ACC112 (cell line): Measurements from ENCODE around the gene SMC1A.

Experiments used
- H2AFZ ChIP-seq: fragments of 200-600 bp; sonication (generic); one replicate; pipeline ENCODE4 v1.6.0; 2017; ENCODE audit warnings: antibody characterized with exemption, low read length; ENCODE audit not compliant: unreplicated experiment
- H3K27ac ChIP-seq: fragments of 200-600 bp; sonication (generic); 2 replicates; pipeline ENCODE4 v1.5.1; 2014; ENCODE audit warnings: low read depth, mild to moderate bottlenecking, antibody characterized with exemption, low read length, moderate library complexity
- H3K27me3 ChIP-seq: fragments of 200-600 bp; sonication (generic); 2 replicates; pipeline ENCODE4 v1.6.1; 2014; ENCODE audit warnings: mild to moderate bottlenecking, antibody characterized with exemption, low read length, moderate library complexity, mixed read lengths; ENCODE audit not compliant: insufficient read depth
- H3K36me3 ChIP-seq: fragments of 200-600 bp; sonication (generic); 2 replicates; pipeline ENCODE4 v1.6.1; 2016; ENCODE audit warnings: mild to moderate bottlenecking, antibody characterized with exemption, low read length, moderate library complexity, mixed read lengths; ENCODE audit not compliant: insufficient read depth
- H3K4me1 ChIP-seq: fragments of 200-600 bp; sonication (generic); one replicate; pipeline ENCODE4 v1.6.1; 2016; ENCODE audit warnings: low read length, mixed read lengths; ENCODE audit not compliant: insufficient read depth, unreplicated experiment, control insufficient read depth
- H3K4me3 ChIP-seq: fragments of 200-600 bp; sonication (generic); 2 replicates; pipeline ENCODE4 v1.5.1; 2014; ENCODE audit warnings: mild to moderate bottlenecking, low read depth, low read length
- H3K79me2 ChIP-seq: fragments of 200-600 bp; sonication (generic); one replicate; pipeline ENCODE4 v1.6.0; 2016; ENCODE audit warnings: low read length; ENCODE audit not compliant: control insufficient read depth, unreplicated experiment, insufficient read depth

The SMC1A gene

DNA sequence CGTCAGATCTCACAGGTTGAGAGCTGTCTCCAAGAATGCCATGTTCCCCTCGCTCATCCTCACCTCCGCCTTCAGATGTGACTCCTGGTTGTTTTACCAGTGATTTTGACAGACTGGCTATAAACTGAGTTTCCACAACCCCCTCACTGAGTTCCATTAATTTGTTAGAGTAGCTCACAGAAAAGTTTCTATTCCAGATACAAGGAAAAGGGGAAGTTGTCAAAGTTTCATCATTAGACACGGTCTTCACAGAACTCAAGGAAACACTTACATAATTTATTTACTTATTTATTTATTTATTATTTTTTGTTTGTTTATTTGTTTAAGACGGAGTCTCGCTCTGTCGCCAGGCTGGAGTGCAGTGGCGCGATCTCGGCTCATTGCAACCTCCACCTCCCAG is 85.4 kb downstream of the SMC1A start:
- H3K79me2 ChIP-seq, result no peaks in the 10 kb centered on the region
- H3K4me3 ChIP-seq, result no peak overlapping the region
- no peaks in the 10 kb centered on the region for H3K36me3 ChIP-seq
- no peaks in the 10 kb centered on the region for H3K4me1 ChIP-seq
- no peak overlapping the region for H3K27ac ChIP-seq
- H2AFZ ChIP-seq, result no peak overlapping the region
- H3K27me3 ChIP-seq, result no peaks in the 10 kb centered on the region

DNA sequence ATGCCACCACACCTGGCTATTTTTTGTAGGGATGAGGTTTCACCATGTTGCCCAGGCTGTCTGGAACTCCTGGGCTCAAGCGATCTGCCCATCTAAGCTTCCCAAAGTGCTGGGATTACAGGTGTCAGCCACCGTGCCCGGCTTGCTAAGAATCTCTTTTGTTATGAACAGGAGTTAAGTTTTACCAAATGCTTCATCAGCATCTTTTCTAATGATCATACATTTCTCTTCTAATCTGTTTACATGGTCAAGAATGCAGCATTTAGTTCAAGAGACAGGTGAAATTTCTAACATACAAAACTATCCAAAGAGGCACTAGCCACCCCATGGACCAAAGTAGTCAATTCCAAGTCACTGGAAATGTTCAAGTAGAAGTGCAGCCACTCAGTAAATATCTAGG is 88.6 kb downstream of the SMC1A start:
- Histone ChIP-seq H3K27me3 (no peaks in the 10 kb centered on the region), H3K4me3 (no peak overlapping the region), H3K79me2 (no peaks in the 10 kb centered on the region), H2AFZ (no peak overlapping the region), H3K36me3 (no peaks in the 10 kb centered on the region), H3K27ac (no peak overlapping the region), H3K4me1 (no peaks in the 10 kb centered on the region)

DNA sequence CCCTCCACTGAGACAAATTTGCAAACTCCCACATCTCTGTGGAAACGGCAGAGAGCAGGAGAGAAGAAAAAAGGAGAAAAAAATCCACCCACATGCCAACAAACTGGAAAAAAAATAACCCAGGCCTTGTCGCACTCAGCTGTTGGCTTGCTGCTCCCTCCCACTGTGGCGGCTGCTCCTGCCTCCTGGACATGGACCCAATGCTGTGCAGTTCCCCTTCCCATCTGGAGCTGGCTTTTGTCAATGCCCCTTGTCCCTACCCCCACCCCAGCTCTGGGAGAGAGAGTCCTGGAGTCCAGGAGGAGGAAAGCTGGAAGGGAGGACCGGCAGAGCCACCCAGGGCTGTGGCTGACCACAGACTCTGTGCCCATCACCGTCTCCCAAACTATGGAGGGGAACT is 90.2 kb downstream of the SMC1A start:
- no peaks in the 10 kb centered on the region for H3K36me3 ChIP-seq
- no peaks in the 10 kb centered on the region for H3K4me1 ChIP-seq
- H3K27me3 ChIP-seq, result no peaks in the 10 kb centered on the region
- no peaks in the 10 kb centered on the region for H3K79me2 ChIP-seq
- no peak overlapping the region for H3K4me3 ChIP-seq
- no peak overlapping the region for H2AFZ ChIP-seq
- H3K27ac ChIP-seq, result no peak overlapping the region

DNA sequence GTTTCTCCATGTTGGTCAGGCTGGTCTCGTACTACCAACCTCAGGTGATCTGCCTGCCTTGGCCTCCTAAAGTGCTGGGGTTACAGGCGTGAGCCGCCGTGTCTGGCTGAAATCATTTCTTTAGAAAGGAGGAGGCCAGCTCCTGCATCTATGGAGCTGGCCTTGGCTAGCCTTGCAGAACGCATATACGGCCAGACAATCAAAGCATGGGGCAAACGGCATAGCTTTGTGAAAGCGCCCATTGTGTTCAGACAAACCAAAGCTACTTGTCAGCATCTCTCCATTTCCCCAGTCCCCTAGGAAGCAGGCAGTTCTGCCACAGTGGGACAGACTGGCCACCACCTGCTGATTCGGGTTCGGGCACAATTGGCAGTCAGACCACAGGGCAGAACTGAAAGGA is 92.1 kb downstream of the SMC1A start:
- H3K27ac ChIP-seq, result no peak overlapping the region
- H3K4me1 ChIP-seq, result no peaks in the 10 kb centered on the region
- H3K79me2 ChIP-seq, result no peaks in the 10 kb centered on the region
- no peak overlapping the region for H3K4me3 ChIP-seq
- H3K27me3 ChIP-seq, result no peaks in the 10 kb centered on the region
- H2AFZ ChIP-seq, result no peak overlapping the region
- no peaks in the 10 kb centered on the region for H3K36me3 ChIP-seq

DNA sequence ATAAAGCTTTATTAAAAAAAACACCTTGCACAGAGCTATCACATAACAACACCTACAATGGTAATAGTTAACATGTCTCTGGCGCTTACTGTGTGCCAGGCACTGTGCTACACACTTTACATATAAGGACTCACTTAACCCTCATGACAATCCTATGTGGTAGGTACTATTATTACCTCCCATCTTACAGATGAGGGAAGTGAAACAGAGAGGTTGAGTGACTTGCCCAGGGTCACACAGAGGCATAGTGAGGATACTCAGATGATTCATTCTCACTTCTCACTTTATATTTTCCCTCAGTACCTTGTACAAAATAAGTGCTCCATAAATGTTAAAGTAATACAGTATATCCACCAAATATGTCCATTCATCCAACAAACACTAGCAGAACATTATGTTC is 97.7 kb downstream of the SMC1A start:
- H3K4me1 ChIP-seq, result no peaks in the 10 kb centered on the region
- H3K36me3 ChIP-seq, result no peaks in the 10 kb centered on the region
- H3K4me3 ChIP-seq, result no peak overlapping the region
- no peak overlapping the region for H3K27ac ChIP-seq
- peaks cover 20% of the 10 kb centered on the region for H3K27me3 ChIP-seq
- no peaks in the 10 kb centered on the region for H3K79me2 ChIP-seq
- H2AFZ ChIP-seq, result no peak overlapping the region
